ENCODE results near the gene WDR74. TPM values are rescaled to one million over a fixed set of nuclear protein-coding genes. Genes with fewer than 3 reads are reported as not detected.

Gene WDR74
- total and polyA plus RNA-seq, 2 of the 13 experiments (the other 11 are each of a cell fraction or from before 2014, with no cell fraction given), result 77.0 to 83.3 TPM

DNA sequence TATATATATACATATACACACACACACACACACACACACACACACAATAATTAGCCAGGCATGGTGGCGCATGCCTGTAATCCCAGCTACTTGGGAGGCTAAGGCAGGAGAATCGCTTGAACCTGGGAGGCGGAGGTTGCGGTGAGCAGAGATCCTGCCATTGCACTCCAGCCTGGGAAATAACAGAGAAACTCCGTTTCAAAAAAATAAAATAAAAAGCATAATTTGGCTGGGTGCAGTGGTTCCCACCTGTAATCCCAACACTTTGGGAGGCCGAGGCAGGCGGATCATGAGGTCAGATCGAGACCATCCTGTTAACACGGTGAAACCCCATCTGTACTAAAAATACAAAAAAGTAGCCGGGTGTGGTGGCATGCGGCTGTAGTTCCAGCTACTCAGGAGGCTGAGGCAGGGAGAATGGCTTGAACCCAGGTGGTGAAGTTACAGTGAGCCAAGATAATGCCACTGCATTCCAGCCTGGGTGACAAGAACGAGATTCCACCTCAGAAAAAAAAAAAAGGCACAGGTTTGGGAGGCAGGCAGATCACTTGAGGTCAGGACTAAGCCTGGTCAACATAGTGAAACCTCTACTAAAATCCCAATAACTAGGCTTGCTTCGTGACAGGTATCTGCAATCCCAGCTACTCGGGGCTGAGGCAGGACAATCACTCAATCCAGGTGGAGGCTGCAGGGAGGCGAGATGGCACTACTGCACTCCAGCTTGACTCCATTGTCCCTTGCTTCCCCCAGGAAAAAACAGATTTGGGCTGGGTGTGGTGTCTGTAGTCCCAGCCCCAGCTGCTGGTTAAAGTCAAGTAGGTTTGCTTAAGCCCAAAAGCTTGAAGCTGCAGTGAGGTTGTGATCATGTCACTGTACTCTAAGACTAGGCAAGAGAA is 11.8 kb upstream of the WDR74 start (continued):
- peak; percentile 39 for TF ChIP-seq ZEB1 (IDR thresholded peaks at IDR 0.05; ENCODE audit: insufficient replicate concordance, low read depth)
- 0 out of 2 replicates have a peak, but pooled peaks have one; percentile 26 for TF ChIP-seq ZNF589 (CRISPR knock-in tag; conservative IDR thresholded peaks at IDR 0.05)
- no peak for TF ChIP-seq PRPF4 (IDR thresholded peaks at IDR 0.05; ENCODE audit: low read depth, low read length, poor library complexity, severe bottlenecking)
- 0 out of 2 replicates have a peak, but pooled peaks have one; percentile 42 for TF ChIP-seq AKAP8 (CRISPR knock-in tag; IDR thresholded peaks at IDR 0.05)
- TF ChIP-seq, protein P1, sequence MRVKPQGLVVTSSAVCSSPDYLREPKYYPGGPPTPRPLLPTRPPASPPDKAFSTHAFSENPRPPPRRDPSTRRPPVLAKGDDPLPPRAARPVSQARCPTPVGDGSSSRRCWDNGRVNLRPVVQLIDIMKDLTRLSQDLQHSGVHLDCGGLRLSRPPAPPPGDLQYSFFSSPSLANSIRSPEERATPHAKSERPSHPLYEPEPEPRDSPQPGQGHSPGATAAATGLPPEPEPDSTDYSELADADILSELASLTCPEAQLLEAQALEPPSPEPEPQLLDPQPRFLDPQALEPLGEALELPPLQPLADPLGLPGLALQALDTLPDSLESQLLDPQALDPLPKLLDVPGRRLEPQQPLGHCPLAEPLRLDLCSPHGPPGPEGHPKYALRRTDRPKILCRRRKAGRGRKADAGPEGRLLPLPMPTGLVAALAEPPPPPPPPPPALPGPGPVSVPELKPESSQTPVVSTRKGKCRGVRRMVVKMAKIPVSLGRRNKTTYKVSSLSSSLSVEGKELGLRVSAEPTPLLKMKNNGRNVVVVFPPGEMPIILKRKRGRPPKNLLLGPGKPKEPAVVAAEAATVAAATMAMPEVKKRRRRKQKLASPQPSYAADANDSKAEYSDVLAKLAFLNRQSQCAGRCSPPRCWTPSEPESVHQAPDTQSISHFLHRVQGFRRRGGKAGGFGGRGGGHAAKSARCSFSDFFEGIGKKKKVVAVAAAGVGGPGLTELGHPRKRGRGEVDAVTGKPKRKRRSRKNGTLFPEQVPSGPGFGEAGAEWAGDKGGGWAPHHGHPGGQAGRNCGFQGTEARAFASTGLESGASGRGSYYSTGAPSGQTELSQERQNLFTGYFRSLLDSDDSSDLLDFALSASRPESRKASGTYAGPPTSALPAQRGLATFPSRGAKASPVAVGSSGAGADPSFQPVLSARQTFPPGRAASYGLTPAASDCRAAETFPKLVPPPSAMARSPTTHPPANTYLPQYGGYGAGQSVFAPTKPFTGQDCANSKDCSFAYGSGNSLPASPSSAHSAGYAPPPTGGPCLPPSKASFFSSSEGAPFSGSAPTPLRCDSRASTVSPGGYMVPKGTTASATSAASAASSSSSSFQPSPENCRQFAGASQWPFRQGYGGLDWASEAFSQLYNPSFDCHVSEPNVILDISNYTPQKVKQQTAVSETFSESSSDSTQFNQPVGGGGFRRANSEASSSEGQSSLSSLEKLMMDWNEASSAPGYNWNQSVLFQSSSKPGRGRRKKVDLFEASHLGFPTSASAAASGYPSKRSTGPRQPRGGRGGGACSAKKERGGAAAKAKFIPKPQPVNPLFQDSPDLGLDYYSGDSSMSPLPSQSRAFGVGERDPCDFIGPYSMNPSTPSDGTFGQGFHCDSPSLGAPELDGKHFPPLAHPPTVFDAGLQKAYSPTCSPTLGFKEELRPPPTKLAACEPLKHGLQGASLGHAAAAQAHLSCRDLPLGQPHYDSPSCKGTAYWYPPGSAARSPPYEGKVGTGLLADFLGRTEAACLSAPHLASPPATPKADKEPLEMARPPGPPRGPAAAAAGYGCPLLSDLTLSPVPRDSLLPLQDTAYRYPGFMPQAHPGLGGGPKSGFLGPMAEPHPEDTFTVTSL (CRISPR knock-in tag; IDR thresholded peaks at IDR 0.05; ENCODE audit: borderline replicate concordance), result no peak
- TF ChIP-seq ZNF350 (CRISPR knock-in tag; IDR thresholded peaks at IDR 0.05; ENCODE audit: borderline replicate concordance, low read depth), result no peak
- TF ChIP-seq ZNF143 (CRISPR knock-in tag; IDR thresholded peaks at IDR 0.05), result 0 out of 2 replicates have a peak, but pooled peaks have one; percentile 14
- no peak for TF ChIP-seq MIER2 (CRISPR knock-in tag; IDR thresholded peaks at IDR 0.05)
- no peak for TF ChIP-seq HNRNPUL1 (IDR thresholded peaks at IDR 0.05; ENCODE audit: low read depth, low read length)
- TF ChIP-seq RBFOX2 (IDR thresholded peaks at IDR 0.05; ENCODE audit: low read depth, low read length), result peak; percentile 56
- no peak for TF ChIP-seq THAP11 (CRISPR knock-in tag; IDR thresholded peaks at IDR 0.05)
- no peak for TF ChIP-seq CCDC6 (CRISPR knock-in tag; IDR thresholded peaks at IDR 0.05)
- TF ChIP-seq, protein P2, sequence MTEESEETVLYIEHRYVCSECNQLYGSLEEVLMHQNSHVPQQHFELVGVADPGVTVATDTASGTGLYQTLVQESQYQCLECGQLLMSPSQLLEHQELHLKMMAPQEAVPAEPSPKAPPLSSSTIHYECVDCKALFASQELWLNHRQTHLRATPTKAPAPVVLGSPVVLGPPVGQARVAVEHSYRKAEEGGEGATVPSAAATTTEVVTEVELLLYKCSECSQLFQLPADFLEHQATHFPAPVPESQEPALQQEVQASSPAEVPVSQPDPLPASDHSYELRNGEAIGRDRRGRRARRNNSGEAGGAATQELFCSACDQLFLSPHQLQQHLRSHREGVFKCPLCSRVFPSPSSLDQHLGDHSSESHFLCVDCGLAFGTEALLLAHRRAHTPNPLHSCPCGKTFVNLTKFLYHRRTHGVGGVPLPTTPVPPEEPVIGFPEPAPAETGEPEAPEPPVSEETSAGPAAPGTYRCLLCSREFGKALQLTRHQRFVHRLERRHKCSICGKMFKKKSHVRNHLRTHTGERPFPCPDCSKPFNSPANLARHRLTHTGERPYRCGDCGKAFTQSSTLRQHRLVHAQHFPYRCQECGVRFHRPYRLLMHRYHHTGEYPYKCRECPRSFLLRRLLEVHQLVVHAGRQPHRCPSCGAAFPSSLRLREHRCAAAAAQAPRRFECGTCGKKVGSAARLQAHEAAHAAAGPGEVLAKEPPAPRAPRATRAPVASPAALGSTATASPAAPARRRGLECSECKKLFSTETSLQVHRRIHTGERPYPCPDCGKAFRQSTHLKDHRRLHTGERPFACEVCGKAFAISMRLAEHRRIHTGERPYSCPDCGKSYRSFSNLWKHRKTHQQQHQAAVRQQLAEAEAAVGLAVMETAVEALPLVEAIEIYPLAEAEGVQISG (CRISPR knock-in tag; IDR thresholded peaks at IDR 0.05), result no peak
- no peak for TF ChIP-seq HIVEP1 (CRISPR knock-in tag; IDR thresholded peaks at IDR 0.05)
- TF ChIP-seq ZNF383 (CRISPR knock-in tag; IDR thresholded peaks at IDR 0.05; ENCODE audit: borderline replicate concordance), result no peak
- no peak for TF ChIP-seq CCAR2 (optimal IDR thresholded peaks at IDR 0.05; ENCODE audit: low read depth, low read length)
- TF ChIP-seq SOX6 (IDR thresholded peaks at IDR 0.05), result no peak
- no peak for TF ChIP-seq SOX6 (CRISPR knock-in tag; IDR thresholded peaks at IDR 0.05)
- TF ChIP-seq ZNF782 (CRISPR knock-in tag; IDR thresholded peaks at IDR 0.05; ENCODE audit: borderline replicate concordance), result no peak
- TF ChIP-seq ZNF10 (CRISPR knock-in tag; IDR thresholded peaks at IDR 0.05; ENCODE audit: borderline replicate concordance, low read depth), result no peak
- no peak for TF ChIP-seq HDAC6 (IDR thresholded peaks at IDR 0.05; ENCODE audit: low read depth, low read length)

All from HepG2 (cell line).